ENCODE results near the gene PGM1. TPM values are rescaled to one million over a fixed set of nuclear protein-coding genes. Genes with fewer than 3 reads are reported as not detected.

Gene PGM1
- total RNA-seq, 1 experiment from 2014 or later = 10.7 TPM

GRCh38 chr1:63628607-63629006, 35.4 kb downstream of the PGM1 start:
- intact Hi-C loops (cut with micrococcal nuclease; ENCODE audit: unreplicated experiment) = loop anchor here (10.0 kb wide), 1 partner anchor 136 kb away; no protein-coding TSS in a partner anchor
- no peak overlapping the region for H3K27ac ChIP-seq (ENCODE audit: low read depth, low read length, poor library complexity, severe bottlenecking)
- no TSS peak for BruUV-seq (replicated peaks)
- DNase-seq (ENCODE audit: low spot score) = no peak
- ChIA-PET CTCF (no interaction called here), POLR2A (ENCODE audit: low non-redundant PET) (no interaction called here)
- no peaks in the 10 kb centered on the region for H3K4me1 ChIP-seq (ENCODE audit: insufficient read depth, low read length, poor library complexity, severe bottlenecking)
- TF ChIP-seq, protein P1, sequence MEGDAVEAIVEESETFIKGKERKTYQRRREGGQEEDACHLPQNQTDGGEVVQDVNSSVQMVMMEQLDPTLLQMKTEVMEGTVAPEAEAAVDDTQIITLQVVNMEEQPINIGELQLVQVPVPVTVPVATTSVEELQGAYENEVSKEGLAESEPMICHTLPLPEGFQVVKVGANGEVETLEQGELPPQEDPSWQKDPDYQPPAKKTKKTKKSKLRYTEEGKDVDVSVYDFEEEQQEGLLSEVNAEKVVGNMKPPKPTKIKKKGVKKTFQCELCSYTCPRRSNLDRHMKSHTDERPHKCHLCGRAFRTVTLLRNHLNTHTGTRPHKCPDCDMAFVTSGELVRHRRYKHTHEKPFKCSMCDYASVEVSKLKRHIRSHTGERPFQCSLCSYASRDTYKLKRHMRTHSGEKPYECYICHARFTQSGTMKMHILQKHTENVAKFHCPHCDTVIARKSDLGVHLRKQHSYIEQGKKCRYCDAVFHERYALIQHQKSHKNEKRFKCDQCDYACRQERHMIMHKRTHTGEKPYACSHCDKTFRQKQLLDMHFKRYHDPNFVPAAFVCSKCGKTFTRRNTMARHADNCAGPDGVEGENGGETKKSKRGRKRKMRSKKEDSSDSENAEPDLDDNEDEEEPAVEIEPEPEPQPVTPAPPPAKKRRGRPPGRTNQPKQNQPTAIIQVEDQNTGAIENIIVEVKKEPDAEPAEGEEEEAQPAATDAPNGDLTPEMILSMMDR (conservative IDR thresholded peaks at IDR 0.05; ENCODE audit: low read depth, low read length) = no peak
- TF ChIP-seq EZH2 (IDR thresholded peaks at IDR 0.05; ENCODE audit: borderline replicate concordance, low read depth, low read length, poor library complexity, severe bottlenecking) = no peak
- no peaks in the 10 kb centered on the region for H3K27me3 ChIP-seq (replicated peaks; ENCODE audit: insufficient read depth, low read depth, low read length, poor library complexity)
- no peaks in the 10 kb centered on the region for H3K9me3 ChIP-seq (ENCODE audit: low read depth, low read length, poor library complexity, severe bottlenecking)
- H3K36me3 ChIP-seq (ENCODE audit: insufficient read depth, low read length, poor library complexity, severe bottlenecking) = no peaks in the 10 kb centered on the region
- no peak overlapping the region for H3K4me3 ChIP-seq (ENCODE audit: low read depth, low read length, poor library complexity, severe bottlenecking)

- ChIA-PET CTCF (no interaction called here), POLR2A (ENCODE audit: low non-redundant PET) (no interaction called here)
- intact Hi-C loops (cut with micrococcal nuclease; ENCODE audit: unreplicated experiment) = no loop called here
- no peak for TF ChIP-seq EZH2 (IDR thresholded peaks at IDR 0.05; ENCODE audit: borderline replicate concordance, low read depth, low read length, poor library complexity, severe bottlenecking)
- TF ChIP-seq, protein P1 (conservative IDR thresholded peaks at IDR 0.05; ENCODE audit: low read depth, low read length) = no peak
- no TSS peak for BruUV-seq (replicated peaks)
- no peaks in the 10 kb centered on the region for H3K9me3 ChIP-seq (ENCODE audit: low read depth, low read length, poor library complexity, severe bottlenecking)
- no peaks in the 10 kb centered on the region for H3K4me1 ChIP-seq (ENCODE audit: insufficient read depth, low read length, poor library complexity, severe bottlenecking)
- H3K27ac ChIP-seq (ENCODE audit: low read depth, low read length, poor library complexity, severe bottlenecking) = no peak overlapping the region
- no peaks in the 10 kb centered on the region for H3K36me3 ChIP-seq (ENCODE audit: insufficient read depth, low read length, poor library complexity, severe bottlenecking)
- H3K4me3 ChIP-seq (ENCODE audit: low read depth, low read length, poor library complexity, severe bottlenecking) = no peak overlapping the region
- DNase-seq (ENCODE audit: low spot score) = no peak
- no peaks in the 10 kb centered on the region for H3K27me3 ChIP-seq (replicated peaks; ENCODE audit: insufficient read depth, low read depth, low read length, poor library complexity)
Measured at GRCh38 chr1:63630238-63630637, 37.0 kb downstream of the PGM1 start.

DNA sequence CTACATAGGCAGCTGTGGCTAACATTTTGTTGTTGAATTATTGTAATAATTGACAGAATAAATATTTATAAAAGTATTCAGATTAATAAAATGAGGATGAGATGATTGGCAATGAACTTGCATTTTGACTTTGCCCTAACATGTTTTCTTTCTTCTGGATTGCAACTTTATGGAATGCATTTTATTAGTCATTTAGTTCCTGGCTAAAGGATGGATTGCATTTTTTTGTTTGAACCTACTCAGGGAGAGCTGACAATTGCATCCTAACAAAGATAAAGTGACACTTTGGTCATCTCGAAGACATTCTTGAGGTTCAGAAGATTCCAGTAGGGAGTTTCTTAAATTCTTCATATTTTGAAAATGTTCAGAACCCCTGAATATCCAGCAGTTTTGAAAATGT, 37.5 kb downstream of the PGM1 start:
- Histone ChIP-seq H3K9me3 (ENCODE audit: low read depth, low read length, poor library complexity, severe bottlenecking) (no peaks in the 10 kb centered on the region), H3K4me3 (ENCODE audit: low read depth, low read length, poor library complexity, severe bottlenecking) (no peak overlapping the region), H3K4me1 (ENCODE audit: insufficient read depth, low read length, poor library complexity, severe bottlenecking) (no peaks in the 10 kb centered on the region), H3K27me3 (replicated peaks; ENCODE audit: insufficient read depth, low read depth, low read length, poor library complexity) (no peaks in the 10 kb centered on the region), H3K36me3 (ENCODE audit: insufficient read depth, low read length, poor library complexity, severe bottlenecking) (no peaks in the 10 kb centered on the region), H3K27ac (ENCODE audit: low read depth, low read length, poor library complexity, severe bottlenecking) (no peak overlapping the region)
- TF ChIP-seq, protein P1 (conservative IDR thresholded peaks at IDR 0.05; ENCODE audit: low read depth, low read length) = no peak
- no peak for TF ChIP-seq EZH2 (IDR thresholded peaks at IDR 0.05; ENCODE audit: borderline replicate concordance, low read depth, low read length, poor library complexity, severe bottlenecking)
- no TSS peak for BruUV-seq (replicated peaks)
- CTCF ChIA-PET = no interaction called here
- intact Hi-C loops (cut with micrococcal nuclease; ENCODE audit: unreplicated experiment) = no loop called here
- POLR2A ChIA-PET (ENCODE audit: low non-redundant PET) = no interaction called here
- no peak for DNase-seq (ENCODE audit: low spot score)
